HG03064 (cell line): Measurements from ENCODE around the gene HOXB8.

Experiments
- ATAC-seq: cut with Tn5 transposase; IDR thresholded peaks from one replicate; pipeline ENCODE4 v1.9.1; 2021; ENCODE audit warnings: low read depth; ENCODE audit not compliant: unreplicated experiment

Gene HOXB8

DNA sequence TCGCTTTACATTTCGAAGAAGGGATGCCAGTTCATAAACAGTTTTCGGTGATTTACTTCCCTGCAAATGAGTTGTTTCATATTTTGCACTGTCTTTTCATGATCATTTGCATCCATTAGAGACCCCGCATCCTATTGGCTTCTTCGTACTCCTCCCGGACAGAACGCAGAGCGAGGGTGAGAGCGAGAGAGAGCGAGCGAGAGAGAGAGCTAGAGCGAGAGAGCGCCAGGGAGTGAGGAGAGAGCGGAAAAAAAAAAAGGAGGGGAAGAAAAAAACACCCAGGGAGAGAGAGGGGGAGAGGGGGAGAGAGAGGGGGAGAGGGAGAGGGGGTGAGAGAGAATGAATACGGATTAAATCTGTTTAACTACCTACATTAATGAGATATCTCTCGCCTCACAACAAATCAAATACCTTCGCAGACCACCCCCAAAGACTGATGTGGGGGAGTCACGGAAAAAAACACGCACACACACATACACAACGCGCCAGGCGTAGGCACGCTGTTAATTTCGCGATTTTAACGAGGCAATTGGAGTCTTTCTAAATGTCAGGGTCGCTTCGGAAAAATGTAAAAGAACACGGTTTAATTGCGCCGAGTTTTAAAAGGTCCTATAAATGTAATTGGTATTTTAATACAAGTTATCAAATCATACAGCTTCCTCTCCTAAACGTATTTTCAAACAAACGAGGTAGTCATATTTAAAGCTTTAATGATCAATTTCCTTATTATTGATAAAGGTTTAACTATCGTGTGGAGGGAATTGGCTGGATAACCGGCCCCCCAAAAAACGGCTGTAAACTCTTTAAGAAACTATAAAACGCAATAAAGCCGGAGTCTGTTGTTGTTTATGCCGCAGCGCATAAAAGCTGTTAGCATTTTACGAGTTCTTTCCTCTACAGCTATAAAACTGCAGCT lies at the start of gene HOXB8:
Gene HOXB8, minus strand, starts transcription at position 246 of the 916 bp plus-strand sequence. CDS start 588 bp downstream, outside the sequence.
- ATAC-seq: no peak

- ATAC-seq: no peak
Measured at GRCh38 chr17:48663134-48663924, 48.2 kb upstream of the HOXB8 start.

- no peak for ATAC-seq
Measured at GRCh38 chr17:48655913-48656312, 40.8 kb upstream of the HOXB8 start.

GRCh38 chr17:48649741-48650140 lies 34.6 kb upstream of the HOXB8 start:
- ATAC-seq: no peak

- ATAC-seq: no peak
Measured at GRCh38 chr17:48647963-48648245, 32.8 kb upstream of the HOXB8 start.

- ATAC-seq: no peak
Measured at GRCh38 chr17:48647103-48647962, 32.2 kb upstream of the HOXB8 start.

DNA sequence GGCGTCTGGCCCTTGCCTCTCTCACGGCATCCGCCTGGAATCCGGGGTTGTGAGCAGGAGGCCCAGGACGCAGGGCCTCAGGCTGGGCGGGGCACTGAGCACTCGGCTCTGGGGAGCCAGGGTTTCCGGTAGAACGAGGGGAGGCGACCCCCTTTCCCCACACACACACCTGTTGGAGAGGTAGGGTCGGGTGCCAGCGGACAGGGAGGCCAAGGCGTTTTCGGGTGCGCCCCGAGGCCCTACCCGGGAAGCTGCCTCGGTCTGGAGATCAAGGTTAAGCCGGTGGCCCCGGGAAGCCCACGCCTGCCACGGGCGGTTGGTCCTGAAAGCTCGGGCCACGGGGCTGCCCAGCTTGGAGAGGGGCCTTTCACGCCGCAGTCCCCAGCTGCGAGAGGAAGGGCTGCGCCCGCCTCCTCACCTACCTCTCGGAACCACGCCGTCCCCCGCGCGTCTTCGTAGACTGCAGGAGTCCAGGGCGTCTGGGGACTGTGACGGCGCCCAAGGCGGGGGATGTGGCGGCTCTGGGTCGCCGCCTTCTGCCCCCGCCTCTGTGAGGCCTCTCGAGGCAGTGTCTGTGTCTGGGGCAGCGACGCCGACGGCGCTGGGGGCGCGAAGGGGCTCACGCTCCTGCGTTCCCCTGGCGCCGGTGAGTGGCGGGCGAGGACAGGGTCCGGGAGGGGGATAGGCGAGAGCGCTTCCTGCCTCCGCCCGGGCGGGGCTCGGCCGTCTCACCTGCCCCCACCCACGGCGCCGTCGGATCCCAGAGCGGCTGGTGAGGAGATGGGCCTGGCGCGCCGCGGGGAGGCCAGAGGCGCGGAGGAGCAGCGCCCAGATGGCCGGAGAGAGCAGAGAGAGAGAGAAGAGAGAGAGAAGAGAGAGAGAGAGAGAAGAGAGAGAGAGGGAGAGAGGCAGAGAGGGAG lies 31.4 kb upstream of the HOXB8 start:
- ATAC-seq: no peak

DNA sequence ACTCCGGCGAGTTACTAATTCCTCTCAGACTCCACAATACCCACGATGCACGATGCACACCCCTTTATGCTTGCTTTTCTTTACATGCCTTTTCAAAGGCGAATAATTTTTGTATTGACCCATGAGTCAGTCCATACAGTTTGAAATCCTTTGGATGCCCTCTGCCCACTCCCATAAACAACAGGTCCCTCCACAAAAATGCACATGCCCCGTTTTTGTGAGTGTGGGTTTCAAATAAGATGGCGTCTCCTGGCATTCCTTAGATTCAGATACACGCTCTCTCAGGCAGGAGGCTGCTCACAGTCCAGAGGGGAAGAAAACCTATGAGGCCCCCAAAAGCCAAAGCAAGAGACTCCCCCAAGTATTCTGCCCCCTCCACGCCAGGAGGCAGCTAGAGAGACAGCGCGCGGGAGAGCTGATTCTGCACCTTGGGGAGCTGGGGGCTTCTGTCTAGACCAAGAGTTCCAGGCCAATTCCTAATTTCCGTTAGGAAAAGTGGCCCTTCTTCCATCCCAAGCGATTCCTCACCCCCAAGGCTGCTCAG lies 30.6 kb upstream of the HOXB8 start:
- ATAC-seq: no peak

DNA sequence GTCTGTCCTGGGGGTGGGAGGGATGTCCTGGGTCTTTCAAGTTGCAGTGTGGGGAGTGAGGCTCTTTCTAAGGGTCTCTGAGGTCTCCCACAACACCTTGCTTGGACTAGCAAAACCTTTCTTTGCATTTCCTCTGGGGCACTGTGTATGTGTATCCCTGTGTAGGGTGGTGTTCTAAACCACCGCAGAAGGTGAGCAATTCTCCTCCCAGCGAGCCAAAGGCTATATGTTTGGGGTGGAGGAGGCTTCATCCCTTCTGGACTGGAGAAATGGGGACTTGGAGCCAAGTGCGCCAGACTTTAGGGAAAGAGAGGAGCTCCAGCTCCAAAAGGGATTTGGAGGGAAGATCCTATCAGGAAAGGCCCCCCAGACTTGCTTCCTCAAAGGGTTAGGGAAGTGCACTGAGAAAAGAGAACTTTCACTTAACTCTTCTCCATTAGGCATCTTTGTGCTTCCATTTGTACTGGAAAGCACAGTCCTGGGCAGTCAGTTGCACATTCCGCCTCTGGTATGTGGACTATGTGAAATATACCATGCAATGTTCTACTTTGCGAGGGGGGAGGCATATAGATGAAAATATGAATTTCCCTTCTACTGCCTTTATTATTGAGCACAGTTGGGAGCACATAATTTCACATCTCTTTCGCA lies 29.9 kb upstream of the HOXB8 start:
- ATAC-seq: no peak

DNA sequence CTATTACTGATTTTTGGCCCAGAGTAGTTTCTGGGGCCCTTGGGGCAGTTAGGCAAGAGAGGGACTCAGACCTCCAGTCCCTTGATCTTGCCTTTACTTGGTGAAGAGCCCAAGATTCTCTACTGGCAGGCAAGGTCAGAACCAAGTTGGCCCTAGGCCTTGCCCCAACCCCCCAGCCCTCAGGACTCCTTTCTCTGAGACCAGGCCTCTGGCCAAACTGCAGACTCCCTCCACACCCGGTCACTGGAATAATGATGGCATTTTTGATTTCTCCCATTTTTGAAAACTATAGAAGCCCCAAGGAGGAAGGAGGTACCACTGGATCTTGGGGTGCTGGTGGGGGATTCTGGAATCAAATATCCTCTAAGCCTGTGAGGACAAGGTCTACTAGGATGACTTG lies 29.1 kb upstream of the HOXB8 start:
- ATAC-seq: no peak

DNA sequence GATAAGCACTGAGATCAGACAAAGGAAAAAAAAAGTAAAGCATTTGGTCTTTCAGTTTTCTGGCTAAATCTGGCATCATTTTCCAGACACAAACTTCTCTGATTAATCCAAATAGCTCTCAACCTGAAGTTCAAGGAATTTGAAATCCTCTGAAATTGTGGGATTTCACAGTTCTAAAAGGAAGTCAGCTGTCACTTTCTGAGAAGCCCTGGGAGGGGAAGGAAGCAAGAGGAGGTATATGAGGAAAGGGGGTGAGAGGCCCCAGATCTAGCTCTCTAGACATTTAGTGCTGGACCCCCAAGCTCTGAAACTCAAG lies 28.6 kb upstream of the HOXB8 start:
- ATAC-seq: no peak

GRCh38 chr17:48642843-48643696 lies 28.0 kb upstream of the HOXB8 start:
- no peak for ATAC-seq

DNA sequence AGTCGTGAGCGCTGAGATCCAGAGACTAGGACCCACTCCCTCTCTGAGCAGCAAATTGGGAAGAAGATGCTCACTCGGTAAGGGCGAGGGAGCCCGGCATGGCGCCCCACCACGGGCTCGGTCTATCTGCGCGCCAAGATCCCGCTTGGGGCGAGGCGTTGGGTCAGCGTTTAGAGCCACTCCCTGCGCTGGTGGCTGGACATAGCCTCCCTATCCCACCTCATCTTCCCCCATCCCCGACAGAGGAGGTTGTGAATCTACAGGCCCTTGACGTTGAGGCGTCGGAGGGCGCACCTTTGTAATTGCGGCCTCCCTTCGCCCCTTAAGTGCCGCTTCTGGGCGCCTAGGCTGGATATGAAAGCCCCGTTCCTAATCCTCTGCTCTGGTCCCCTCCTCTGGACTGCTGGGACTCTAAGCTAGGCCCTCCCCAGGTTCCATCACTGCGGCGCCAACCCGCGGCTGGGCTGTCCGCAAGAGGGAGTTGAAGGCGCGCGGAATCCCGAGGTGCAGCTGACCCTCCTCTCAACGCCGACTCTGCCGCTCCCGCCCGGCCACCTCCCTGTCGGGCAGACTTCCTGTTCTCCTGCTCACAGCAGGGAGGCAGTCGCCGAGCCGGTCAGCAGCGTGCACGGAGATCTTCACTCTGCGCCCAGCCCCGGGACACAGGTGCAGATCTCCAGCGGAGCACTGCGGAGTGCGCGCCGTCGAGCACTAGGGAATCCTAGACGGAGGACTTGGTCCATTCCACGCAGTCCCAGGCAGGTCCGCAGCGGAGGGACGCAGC lies 27.2 kb upstream of the HOXB8 start:
- no peak for ATAC-seq

- ATAC-seq: no peak
Measured at GRCh38 chr17:48641541-48642058, 26.5 kb upstream of the HOXB8 start.

- no peak for ATAC-seq
Measured at GRCh38 chr17:48640858-48641180, 25.7 kb upstream of the HOXB8 start.

DNA sequence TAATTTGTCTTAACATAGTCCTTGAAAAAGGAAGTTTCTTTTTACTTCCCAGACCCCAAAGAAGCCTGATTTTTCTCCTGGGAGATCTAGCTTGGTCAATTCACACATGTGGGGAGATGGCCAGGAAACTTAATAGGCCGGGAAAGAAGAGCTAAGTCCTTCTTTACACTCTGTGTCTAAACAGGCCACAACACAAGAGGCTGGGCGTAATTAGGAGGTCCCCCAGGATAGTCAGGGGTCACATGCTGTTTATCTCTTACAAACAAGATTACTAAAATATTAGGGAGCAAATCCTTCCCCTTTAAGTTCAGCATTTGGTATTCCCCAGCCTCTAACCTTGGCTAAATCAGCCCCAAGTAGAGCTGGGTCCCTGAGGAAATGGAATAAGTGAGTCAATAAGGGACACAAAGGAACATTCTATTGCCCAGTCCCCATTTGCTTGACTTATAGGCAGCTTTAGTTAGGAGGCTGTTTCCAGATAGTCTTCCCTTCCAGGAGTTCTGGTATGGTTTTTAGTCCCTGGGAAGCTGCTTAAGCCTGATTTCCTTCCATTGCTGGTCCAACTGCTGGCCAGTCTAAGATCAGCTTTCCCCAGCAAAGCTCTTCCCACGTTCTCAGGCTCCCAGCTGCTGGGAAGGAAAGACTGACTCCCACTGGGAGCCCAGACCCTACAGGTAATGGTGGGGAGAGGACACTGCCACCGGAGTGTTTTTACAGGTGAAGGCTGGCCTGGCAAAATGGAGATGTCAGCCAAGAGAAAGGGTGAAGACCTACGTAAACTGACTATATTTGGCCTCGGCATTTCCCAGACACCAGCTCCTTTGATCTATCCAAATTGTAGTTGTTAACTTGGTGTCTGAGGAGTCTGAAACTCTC lies 25.1 kb upstream of the HOXB8 start:
- ATAC-seq: no peak

GRCh38 chr17:48639136-48639535 lies 24.0 kb upstream of the HOXB8 start:
- no peak for ATAC-seq
